ENCODE measurements around the gene TMEM120A. TPM values are rescaled to one million over a fixed set of nuclear protein-coding genes. Genes with fewer than 3 reads are reported as not detected.

Gene TMEM120A
- polyA plus RNA-seq, 1 of the 3 experiments (the other 2 are of a cell fraction), result 59.8 TPM

- TF ChIP-seq NRF1 (IDR thresholded peaks at IDR 0.05; ENCODE audit: low read depth, low read length), result no peak
- no peak for TF ChIP-seq USF1 (IDR thresholded peaks at IDR 0.05; ENCODE audit: borderline replicate concordance, low read depth)
- TF ChIP-seq TEAD4 (IDR thresholded peaks at IDR 0.05; ENCODE audit: borderline replicate concordance, insufficient read depth), result no peak
- TF ChIP-seq RCOR1 (IDR thresholded peaks at IDR 0.05; ENCODE audit: low read length), result no peak
- TF ChIP-seq GATA2 (CRISPR knock-in tag; IDR thresholded peaks at IDR 0.05), result no peak
- ChIA-PET CTCF (interaction anchor here (1.1 to 9.4 kb wide), 4 partner anchors 10 to 213 kb away, joined by 3 to 56 read pairs (median 6); no protein-coding TSS in a partner anchor), POLR2A (no interaction called here)
- H3F3A ChIP-seq (replicated peaks; ENCODE audit: insufficient read depth), result peaks cover 6% of the 10 kb centered on the region
- no peak overlapping the region for H3K9ac ChIP-seq
- H3K79me2 ChIP-seq (ENCODE audit: insufficient read depth), result 0 out of 2 replicates have a peak, but pooled peaks cover 5% of the 10 kb centered on the region
- peaks cover 6 to 22% of the 10 kb centered on the region in 2 experiments; a peak in 2 of 4 replicates for H3K4me1 ChIP-seq (ENCODE audit: control insufficient read depth in 1 of 2, insufficient read depth in 2 of 2, low read depth in 1 of 2, low read length in 1 of 2)
- WGBS (ENCODE audit: low lambda C conversion rate), result 75% methylated on average over 19 of the region's 21 CpGs
- peaks cover 6 to 32% of the 10 kb centered on the region in 2 experiments for H3K36me3 ChIP-seq (replicated peaks in 1 of 2; ENCODE audit: control insufficient read depth in 1 of 2, insufficient read depth in 2 of 2, low read length in 1 of 2)
- DNase-seq, result peak; percentile 68
- H3K27ac ChIP-seq (ENCODE audit: low read depth in 2 of 2, low read length in 1 of 2), result no peak overlapping the region; a peak in 1 of 4 replicates
- no peak overlapping the region for H3K4me3 ChIP-seq (ENCODE audit: low read depth in 2 of 2, low read length in 1 of 2)
- no peak overlapping the region for H3K4me2 ChIP-seq
- no peak overlapping the region for H2AFZ ChIP-seq (ENCODE audit: low read depth)
- H3K9me2 ChIP-seq, result no peaks in the 10 kb centered on the region
- no peaks in the 10 kb centered on the region for H4K20me1 ChIP-seq (ENCODE audit: insufficient read depth)
- no peaks in the 10 kb centered on the region for H3K27me3 ChIP-seq (ENCODE audit: insufficient read depth)
- H3K9me3 ChIP-seq, result no peaks in the 10 kb centered on the region
These were observed 4.7 kb downstream of the TMEM120A start for GRCh38 chr7:75989500-75990388.

GRCh38 chr7:75988568-75989499, 5.6 kb downstream of the TMEM120A start:
- 75% methylated on average over 30 of the region's 31 CpGs for WGBS (ENCODE audit: low lambda C conversion rate)
- H3K9me3 ChIP-seq, result no peaks in the 10 kb centered on the region
- TF ChIP-seq CTCF (IDR thresholded peaks at IDR 0.05), result no peak
- TF ChIP-seq RAD21 (IDR thresholded peaks at IDR 0.05; ENCODE audit: low read length), result no peak
- TF ChIP-seq IRF3 (IDR thresholded peaks at IDR 0.05; ENCODE audit: low read depth, low read length), result no peak
- no peak for TF ChIP-seq POLR2AphosphoS5 (IDR thresholded peaks at IDR 0.05; ENCODE audit: low read depth, low read length)
- TF ChIP-seq FOSL2 (IDR thresholded peaks at IDR 0.05; ENCODE audit: borderline replicate concordance, low read depth), result no peak
- no peak for TF ChIP-seq RFX5 (IDR thresholded peaks at IDR 0.05; ENCODE audit: low read length)
- no peak for TF ChIP-seq EP300 (IDR thresholded peaks at IDR 0.05; ENCODE audit: borderline replicate concordance in 1 of 2, low read depth in 1 of 2, low read length in 1 of 2)
- TF ChIP-seq PBX3 (IDR thresholded peaks at IDR 0.05), result no peak
- no peak for TF ChIP-seq ZBTB33 (IDR thresholded peaks at IDR 0.05; ENCODE audit: borderline replicate concordance, low read depth)
- TF ChIP-seq MXI1 (IDR thresholded peaks at IDR 0.05; ENCODE audit: low read depth, low read length), result no peak
- 0 out of 2 replicates have a peak, but pooled peaks cover 5% of the 10 kb centered on the region for H3K79me2 ChIP-seq (ENCODE audit: insufficient read depth)
- no peaks in the 10 kb centered on the region for H3K27me3 ChIP-seq (ENCODE audit: insufficient read depth)
- H3K4me3 ChIP-seq (ENCODE audit: low read depth in 2 of 2, low read length in 1 of 2), result no peak overlapping the region
- ChIA-PET CTCF (interaction anchor here (1.1 to 9.4 kb wide), 2 partner anchors 10 to 32 kb away, joined by 3 to 56 read pairs; no protein-coding TSS in a partner anchor), POLR2A (no interaction called here)
- no peak overlapping the region for H3K9ac ChIP-seq
- no peak overlapping the region for H3K4me2 ChIP-seq
- H3K36me3 ChIP-seq (replicated peaks in 1 of 2; ENCODE audit: control insufficient read depth in 1 of 2, insufficient read depth in 2 of 2, low read length in 1 of 2), result peaks cover 8 to 41% of the 10 kb centered on the region in 2 experiments
- H2AFZ ChIP-seq (ENCODE audit: low read depth), result no peak overlapping the region
- DNase-seq, result peak; percentile 75
- H3F3A ChIP-seq (replicated peaks; ENCODE audit: insufficient read depth), result peaks cover 6% of the 10 kb centered on the region
- H3K9me2 ChIP-seq, result no peaks in the 10 kb centered on the region
- peaks cover 6 to 21% of the 10 kb centered on the region in 2 experiments; a peak in 2 of 4 replicates for H3K4me1 ChIP-seq (ENCODE audit: control insufficient read depth in 1 of 2, insufficient read depth in 2 of 2, low read depth in 1 of 2, low read length in 1 of 2)
- no peaks in the 10 kb centered on the region for H4K20me1 ChIP-seq (ENCODE audit: insufficient read depth)
- peak overlapping the region in 1 of 2 experiments; percentile 23; a peak in 1 of 4 replicates for H3K27ac ChIP-seq (ENCODE audit: low read depth in 2 of 2, low read length in 1 of 2)

Measured in SK-N-SH (cell line).